ENCODE measurements around the gene RNU1-1.
"Not testable (repeated sequence)": the region's sequence is repeated elsewhere in the genome, so short reads cannot be mapped to it uniquely, and the experiment has no call there.

- not testable (repeated sequence) for TF ChIP-seq CTCF, EP300 (IDR thresholded peaks at IDR 0.05)
Measured at GRCh38 chr1:16516694-16517410, 2.8 kb upstream of the RNU1-1 start.
